Panc1 (cell line): Measurements from ENCODE around the gene CHMP4A.

ENCODE experiments used
- CTCF ChIP-seq: fragments of 450-650 bp; IDR thresholded peaks from 2 replicates; pipeline ENCODE4 v1.5.1; 2017; ENCODE audit warnings: mild to moderate bottlenecking
- REST ChIP-seq, 2 experiments: IDR thresholded peaks; 2 replicates each; pipeline ENCODE4 v1.6.1; 2011 to 2012; ENCODE audit warnings: low read depth in 2 of 2, control low read depth in 1 of 2, low read length in 1 of 2, mild to moderate bottlenecking in 1 of 2, moderate library complexity in 1 of 2; ENCODE audit not compliant: insufficient read depth in 1 of 2

- TF ChIP-seq REST (IDR thresholded peaks at IDR 0.05; ENCODE audit: insufficient read depth in 1 of 2, low read depth in 2 of 2, low read length in 1 of 2) (no peak), CTCF (peak; percentile 82)
Observed at GRCh38 chr14:24215495-24216344, 2.4 kb upstream of the CHMP4A start, which contains the start of gene MDP1.
